Activated naive CD4-positive, alpha-beta T cell treated with anti-CD3 and anti-CD28 coated beads, Interleukin-2, amount 50 U/mL, for 72 hours (primary cell): ENCODE results near the gene ING2. TPM values are rescaled to one million over a fixed set of nuclear protein-coding genes. Genes with fewer than 3 reads are reported as not detected.

Experiments
- ATAC-seq, 2 donors: fragments of 150-1000 bp; cut with Tn5 transposase; 2 replicates each; pipeline ENCODE4 v1.10.0; 2021; ENCODE audit warnings: mild to moderate bottlenecking in 2 of 2, moderate library complexity in 2 of 2
- DNase-seq, 2 donors: peaks; one replicate each; pipeline ENCODE4 v3.0.0; 2021 to 2022; ENCODE audit warnings: low spot score in 2 of 2
- H3K27ac Mint-ChIP-seq, 2 donors: one replicate each; pipeline ENCODE4 v1.8.0; 2022; ENCODE audit warnings: mild to moderate bottlenecking in 2 of 2, mixed read lengths in 2 of 2
- H3K36me3 Mint-ChIP-seq, 2 donors: one replicate each; pipeline ENCODE4 v1.8.0; 2022; ENCODE audit warnings: mixed read lengths in 2 of 2
- H3K9me3 Mint-ChIP-seq, 2 donors: one replicate each; pipeline ENCODE4 v1.8.0; 2022; ENCODE audit warnings: mixed read lengths in 2 of 2
- total RNA-seq, 2 donors: library from RNA; stranded (reverse); gene quantifications; one replicate each; pipeline ENCODE4 v1.2.3, GENCODE V29; 2022

The ING2 gene
- total RNA-seq, 2 donors from 2014 or later: 18.8 to 21.3 TPM

DNA sequence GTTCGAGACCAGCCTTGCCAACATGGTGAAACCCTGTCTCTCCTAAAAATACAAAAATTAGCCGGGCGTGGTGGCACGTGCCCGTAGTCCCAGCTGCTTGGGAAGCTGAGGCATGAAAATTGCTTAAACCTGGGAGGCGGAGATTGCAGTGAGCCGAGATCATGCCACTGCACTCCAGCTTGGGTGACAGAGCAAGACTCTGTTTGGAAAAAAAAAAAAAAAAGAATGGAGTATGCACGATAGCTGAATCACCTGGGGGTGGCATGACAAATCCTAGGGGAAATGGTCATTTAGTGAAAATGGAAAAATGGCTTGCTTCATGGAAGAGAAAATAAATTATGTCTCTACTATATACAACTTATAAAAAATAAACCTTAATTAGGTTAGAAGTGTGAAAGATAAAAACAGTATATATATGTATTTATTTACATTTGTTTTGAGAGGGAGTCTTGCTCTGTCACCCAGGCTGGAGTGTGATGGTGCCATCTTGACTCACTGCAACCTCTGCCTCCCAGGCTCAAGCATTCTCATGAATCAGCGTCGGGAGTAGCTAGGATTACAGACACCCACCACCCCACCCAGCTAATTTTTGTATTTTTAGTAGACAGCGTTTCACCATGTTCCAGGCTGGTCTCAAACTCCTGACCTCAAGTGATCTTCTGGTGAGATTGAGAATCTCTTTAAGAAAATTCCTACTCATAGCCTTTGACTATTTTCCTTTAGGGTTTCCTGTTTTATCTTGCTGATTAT is 19.3 kb upstream of the ING2 start:
- no peak overlapping the region for H3K27ac Mint-ChIP-seq
- H3K36me3 Mint-ChIP-seq: peaks cover 0 to 5% of the 10 kb centered on the region in 2 donors
- ATAC-seq (no peak), DNase-seq (no peak)
- no peaks in the 10 kb centered on the region for H3K9me3 Mint-ChIP-seq

DNA sequence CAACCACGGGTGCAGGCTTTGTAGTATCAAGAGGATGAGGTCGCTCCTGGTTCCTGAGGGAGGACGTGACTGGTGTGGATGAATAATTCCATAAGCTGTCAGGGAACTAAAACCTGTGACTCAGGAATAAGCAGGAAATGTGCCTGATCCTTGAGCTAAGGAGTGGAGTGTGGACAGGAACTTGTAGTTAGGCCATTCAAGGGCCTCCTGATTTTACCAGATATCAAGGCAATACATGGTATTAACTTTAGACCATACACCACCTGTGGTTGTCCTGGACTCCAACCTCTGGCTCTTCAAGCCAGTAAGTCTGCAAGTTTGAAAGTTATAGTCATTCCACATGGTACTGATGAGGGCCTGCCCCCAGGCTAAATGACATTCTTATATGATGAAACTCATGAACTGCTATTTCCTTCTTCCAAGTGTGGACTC is 12.1 kb upstream of the ING2 start:
- Mint-ChIP-seq H3K9me3 (peaks cover 4 to 6% of the 10 kb centered on the region in 2 donors), H3K36me3 (peaks cover 7 to 22% of the 10 kb centered on the region in 2 donors), H3K27ac (no peak overlapping the region)
- ATAC-seq (no peak), DNase-seq (no peak)

DNA sequence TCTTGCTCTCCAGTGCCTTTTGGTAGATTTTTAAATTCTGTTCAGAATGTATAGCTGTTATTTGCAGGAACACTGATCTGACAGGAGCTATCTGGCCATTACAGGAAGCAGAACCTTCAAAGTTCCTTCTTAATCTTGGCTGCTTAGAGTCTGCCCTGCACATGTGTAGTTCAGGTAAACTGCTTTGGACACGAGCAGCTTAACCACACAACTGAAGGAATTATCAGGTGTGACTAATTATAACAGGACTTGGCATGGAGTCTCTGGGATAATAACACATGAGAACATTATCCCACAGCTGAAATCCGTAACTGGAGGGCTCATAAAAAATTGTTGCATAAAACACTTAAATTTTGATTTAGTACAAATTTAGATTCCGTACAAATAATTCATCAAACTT is 11.6 kb upstream of the ING2 start:
- peaks cover 7 to 22% of the 10 kb centered on the region in 2 donors for H3K36me3 Mint-ChIP-seq
- peaks cover 4 to 6% of the 10 kb centered on the region in 2 donors for H3K9me3 Mint-ChIP-seq
- H3K27ac Mint-ChIP-seq: no peak overlapping the region
- ATAC-seq: no peak
- no peak for DNase-seq

DNA sequence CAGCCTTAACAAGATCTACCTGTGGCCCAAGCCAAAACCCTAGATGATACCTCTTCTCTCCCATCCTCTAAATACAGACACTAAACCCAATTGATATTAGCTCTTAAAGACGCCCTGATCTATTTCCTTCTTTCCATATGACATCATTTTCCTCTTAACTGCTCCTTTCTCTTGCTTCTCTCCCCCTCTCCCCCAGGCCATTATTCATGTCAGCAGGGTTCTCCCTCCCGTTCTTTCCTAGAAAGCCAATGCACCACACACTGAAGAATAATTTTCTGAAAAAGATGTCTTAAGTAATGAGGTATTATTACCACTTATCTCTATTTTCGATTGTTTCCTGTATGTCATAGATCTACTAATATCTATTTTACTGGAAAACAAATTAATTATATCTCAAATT is 9.7 kb upstream of the ING2 start:
- DNase-seq: no peak
- peaks cover 4 to 6% of the 10 kb centered on the region in 2 donors for H3K9me3 Mint-ChIP-seq
- ATAC-seq: no peak
- no peak overlapping the region for H3K27ac Mint-ChIP-seq
- peaks cover 7 to 21% of the 10 kb centered on the region in 2 donors for H3K36me3 Mint-ChIP-seq

DNA sequence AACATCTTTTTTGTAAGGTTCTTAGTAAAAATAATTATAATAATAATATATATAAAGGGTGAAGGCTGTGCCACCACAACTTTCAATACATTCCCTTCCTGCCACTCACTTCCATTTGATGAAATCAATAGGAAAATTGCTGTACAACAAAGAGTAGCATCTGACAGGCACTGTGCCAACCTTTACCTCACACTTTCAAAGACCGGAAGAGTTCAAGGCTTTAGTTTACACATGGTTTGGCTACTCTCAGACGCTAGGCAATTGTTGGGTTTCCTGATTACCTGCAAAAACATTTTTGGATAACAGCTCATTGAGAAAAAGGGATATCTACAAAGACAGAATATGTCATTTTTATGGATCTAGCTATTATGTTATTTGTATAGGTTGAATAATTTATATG is 5.5 kb upstream of the ING2 start:
- Mint-ChIP-seq H3K27ac (no peak overlapping the region), H3K36me3 (peaks cover 5 to 7% of the 10 kb centered on the region in 2 donors)
- DNase-seq: no peak

DNA sequence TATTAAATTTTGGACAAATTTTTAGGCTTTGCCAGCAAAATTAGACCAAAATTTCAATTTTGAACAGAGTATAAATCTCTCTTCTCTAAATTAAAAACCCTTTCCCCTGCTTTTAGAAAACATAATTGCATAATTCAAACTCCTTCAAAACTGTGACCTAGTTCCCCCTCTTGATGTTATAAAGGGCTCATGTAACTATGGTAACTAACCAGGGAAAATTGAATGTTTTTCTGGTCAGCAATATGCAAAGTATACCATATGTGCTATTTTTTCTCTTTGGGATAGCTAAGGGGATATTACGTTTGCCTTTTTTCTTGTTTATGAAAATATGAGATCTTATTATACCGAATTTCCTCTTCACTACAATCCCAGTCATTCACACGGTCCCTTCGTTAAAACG is 5.1 kb upstream of the ING2 start:
- no peak overlapping the region for H3K27ac Mint-ChIP-seq
- no peaks in the 10 kb centered on the region for H3K9me3 Mint-ChIP-seq
- peaks cover 5 to 7% of the 10 kb centered on the region in 2 donors for H3K36me3 Mint-ChIP-seq
- DNase-seq (no peak), ATAC-seq (no peak)

More for the DNA sequence above, 5.5 kb upstream of the ING2 start:
- no peaks in the 10 kb centered on the region for H3K9me3 Mint-ChIP-seq
- no peak for ATAC-seq

DNA sequence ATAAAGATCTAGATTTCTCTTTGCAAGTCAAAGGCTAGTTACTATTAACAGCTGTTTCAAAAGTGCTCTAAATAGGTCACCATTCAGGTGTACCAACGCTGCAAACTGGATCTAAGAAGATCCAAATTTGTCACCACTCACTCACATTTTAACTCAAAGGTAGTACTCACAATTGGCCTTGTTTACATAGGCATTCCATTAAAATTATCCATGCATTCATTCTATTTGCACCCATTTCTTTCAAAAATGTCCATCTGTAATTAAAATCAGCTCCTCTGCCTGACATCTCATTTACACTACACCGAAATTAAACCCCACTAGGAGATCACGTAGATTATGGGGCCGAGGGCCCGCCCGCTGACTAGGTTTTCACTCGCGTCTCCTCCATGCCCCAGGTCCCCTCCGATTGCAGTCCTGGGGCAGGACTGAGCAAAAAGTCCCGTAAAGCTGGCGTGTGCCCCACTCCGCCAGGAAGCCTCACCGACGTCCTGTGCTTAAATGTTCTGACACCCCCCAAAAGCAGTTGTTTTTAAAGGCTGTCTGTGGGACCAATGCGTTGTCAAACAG is 1.3 kb upstream of the ING2 start:
- DNase-seq: no peak
- Mint-ChIP-seq H3K9me3 (no peaks in the 10 kb centered on the region), H3K27ac (peak overlapping the region; percentile 82 to 90), H3K36me3 (peaks cover 5 to 7% of the 10 kb centered on the region in 2 donors)
- peak; percentile 0 to 7 for ATAC-seq

DNA sequence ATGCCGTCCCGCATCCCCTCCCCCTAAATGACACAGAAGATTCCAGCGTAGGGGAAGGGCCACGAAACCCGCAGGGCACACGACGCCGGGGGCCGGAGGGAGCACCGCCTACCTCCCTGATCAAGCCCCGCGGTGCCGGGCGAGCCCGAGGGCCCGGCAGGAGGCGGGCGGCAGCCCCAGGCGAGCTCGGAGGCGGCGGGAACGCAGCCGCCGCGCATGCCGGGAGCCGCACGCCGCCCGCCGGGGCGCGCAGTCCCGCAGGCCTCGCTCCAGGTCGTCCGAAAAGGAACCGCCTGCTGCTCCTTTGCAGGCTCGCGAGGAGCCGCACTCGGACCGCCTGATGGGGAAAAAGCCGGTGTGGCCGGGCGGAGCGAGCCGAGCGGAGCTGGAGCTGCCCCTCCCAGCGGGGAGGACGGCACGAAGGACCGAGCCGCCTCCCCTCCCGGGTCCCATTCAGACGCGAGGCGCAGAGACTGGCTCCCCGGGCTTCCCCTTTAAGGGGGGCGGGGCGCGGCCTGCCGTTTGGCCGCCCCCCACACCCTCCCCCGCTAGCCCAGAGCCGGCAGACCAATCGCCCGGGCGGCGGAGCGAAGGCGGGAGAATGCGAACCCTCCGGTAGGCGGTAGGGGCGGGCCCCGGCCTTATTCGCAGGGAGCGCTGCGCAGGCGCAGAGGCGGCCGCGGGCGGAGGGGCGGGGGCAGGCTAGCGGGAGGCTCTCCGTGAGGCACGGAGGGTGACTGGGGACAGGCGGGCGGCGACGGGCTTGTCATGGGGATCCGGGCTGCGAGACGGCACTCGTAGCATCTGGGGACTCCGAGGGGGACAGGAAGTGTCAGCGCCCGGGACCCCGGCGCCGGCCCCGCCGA is 561 bp upstream of the ING2 start:
- ATAC-seq: peak; percentile 82 to 84
- DNase-seq: peak; percentile 99 to 100
- Mint-ChIP-seq H3K27ac (peak overlapping the region; percentile 82 to 90), H3K9me3 (no peaks in the 10 kb centered on the region), H3K36me3 (peaks cover 5 to 7% of the 10 kb centered on the region in 2 donors)

DNA sequence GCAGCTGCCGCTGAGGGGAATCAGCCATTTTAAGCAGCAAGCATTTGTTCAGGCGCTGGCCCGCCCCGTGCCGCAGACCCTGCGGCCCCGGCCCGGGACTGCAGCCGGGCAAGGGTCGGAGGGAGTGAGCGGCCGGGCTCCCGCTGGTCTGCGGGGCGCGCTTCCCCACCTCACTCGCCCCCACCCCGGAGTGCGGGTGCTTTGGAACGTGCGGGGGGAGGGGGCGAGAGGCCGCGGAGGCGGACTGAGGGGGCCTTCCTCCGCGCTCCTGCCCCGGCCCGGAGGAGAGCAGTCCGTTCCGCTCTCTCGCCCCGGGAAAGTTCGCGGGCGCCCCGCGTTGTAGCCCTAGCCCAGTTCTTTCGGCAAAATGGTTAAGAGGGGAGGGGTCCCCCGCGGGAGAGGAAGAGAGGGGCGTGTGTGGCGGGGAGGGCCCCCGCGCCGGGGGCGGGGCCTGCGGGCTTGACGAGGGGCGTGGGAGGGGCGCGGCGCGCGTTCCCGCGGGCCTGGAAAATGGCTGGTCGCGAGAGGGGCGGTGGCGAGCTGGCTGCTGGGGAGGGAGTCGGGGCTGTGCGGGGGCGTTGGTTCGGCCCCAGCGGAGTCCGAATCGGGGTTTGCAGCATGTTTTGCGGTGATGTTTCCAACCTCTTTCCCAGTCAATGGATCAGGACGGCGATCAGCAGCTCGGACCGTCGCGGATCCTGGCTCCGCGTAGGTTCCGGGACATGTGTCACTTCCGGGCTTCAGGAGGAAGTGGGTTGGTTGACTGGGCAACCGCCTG is 942 bp downstream of the ING2 start:
- DNase-seq: peak; percentile 85 to 89
- Mint-ChIP-seq H3K9me3 (no peaks in the 10 kb centered on the region), H3K36me3 (peaks cover 13 to 15% of the 10 kb centered on the region in 2 donors), H3K27ac (peak overlapping the region; percentile 90 to 95)
- peak; percentile 38 to 42 for ATAC-seq

DNA sequence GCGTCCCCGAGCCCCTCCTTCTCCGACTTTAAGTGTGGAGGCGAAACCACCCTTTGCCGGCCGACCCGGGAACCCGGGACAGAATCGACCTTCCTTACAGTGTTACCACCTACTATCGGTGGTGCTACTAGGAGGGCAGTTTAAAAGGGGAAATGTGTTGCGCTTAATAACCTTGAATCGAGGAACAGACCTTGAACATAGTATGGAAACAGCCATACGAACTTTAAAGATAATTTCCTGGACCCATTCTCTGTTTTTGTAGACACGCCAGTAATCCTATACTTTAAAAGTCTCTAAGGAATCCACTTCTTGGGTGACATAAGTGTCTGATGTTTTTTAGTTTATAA is 1.5 kb downstream of the ING2 start:
- Mint-ChIP-seq H3K36me3 (peaks cover 16 to 19% of the 10 kb centered on the region in 2 donors), H3K9me3 (no peaks in the 10 kb centered on the region), H3K27ac (peak overlapping the region; percentile 90 to 95)
- DNase-seq (no peak), ATAC-seq (no peak)

DNA sequence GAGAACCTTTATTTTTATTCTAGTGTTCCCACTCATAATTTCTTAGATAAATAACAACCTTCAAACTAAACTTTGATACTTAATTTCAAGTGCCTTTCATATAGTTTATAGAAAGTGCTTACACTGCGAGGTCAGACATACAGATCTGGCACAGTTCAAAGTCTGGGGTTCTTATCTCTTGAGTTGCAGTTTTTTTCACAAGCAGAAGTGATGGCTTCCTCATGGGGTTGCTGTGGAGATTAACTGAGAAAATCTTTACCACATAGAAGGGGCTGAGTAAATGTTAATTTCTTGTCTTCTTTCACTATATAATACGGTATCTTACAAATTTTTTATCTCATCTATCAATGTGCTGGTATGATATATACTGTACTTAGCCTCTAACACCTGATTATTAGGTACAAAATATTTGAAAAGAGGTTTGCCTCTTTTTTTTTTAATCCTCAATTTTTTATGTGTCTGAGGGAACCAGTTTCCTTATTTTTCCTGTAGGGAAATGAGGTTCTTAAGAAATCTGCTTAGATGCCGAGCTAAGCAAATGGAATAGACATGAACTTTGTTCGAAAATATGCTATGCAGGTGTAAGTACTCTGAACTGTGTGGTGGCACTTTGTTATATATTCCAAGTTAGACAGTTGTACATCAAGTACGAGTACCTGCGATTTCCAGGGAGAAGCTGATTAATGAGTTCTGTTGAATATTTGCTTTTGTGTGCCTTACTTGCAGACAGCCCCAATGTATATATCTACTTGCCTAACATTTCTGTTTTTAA is 3.3 kb downstream of the ING2 start:
- Mint-ChIP-seq H3K9me3 (no peaks in the 10 kb centered on the region), H3K27ac (no peak overlapping the region), H3K36me3 (peaks cover 22 to 32% of the 10 kb centered on the region in 2 donors)
- DNase-seq (no peak), ATAC-seq (no peak)

DNA sequence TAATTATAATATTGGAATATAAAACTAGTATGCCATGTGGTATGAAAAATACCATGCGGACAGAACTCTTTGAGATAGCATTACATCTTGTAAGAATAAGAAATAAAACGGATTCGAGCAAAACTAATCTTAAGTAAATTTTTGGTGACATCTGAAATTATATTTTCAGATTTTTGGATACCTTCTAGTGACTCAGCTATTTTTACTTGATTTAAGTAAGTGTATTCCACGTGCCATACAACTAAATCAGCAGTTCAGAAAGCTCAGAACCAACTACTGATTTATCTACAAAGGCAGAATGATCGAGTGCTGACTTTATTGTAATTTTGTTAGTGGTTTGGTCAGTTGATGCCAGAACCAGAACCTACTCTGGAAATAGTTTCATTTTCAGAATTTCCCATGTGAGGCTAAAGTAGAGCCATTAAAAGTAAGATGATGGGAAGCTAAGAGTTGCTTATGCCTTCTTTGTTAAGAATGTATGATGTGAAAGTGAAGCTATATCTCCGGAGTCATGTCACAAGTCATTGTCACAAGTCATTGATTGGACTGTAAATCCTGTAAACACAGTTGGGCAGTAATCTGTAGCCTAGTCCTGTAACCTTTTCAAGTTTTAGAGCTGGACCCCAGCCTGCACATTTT is 4.0 kb downstream of the ING2 start:
- Mint-ChIP-seq H3K27ac (no peak overlapping the region), H3K36me3 (peaks cover 16 to 27% of the 10 kb centered on the region in 2 donors), H3K9me3 (no peaks in the 10 kb centered on the region)
- ATAC-seq: no peak
- DNase-seq: no peak

DNA sequence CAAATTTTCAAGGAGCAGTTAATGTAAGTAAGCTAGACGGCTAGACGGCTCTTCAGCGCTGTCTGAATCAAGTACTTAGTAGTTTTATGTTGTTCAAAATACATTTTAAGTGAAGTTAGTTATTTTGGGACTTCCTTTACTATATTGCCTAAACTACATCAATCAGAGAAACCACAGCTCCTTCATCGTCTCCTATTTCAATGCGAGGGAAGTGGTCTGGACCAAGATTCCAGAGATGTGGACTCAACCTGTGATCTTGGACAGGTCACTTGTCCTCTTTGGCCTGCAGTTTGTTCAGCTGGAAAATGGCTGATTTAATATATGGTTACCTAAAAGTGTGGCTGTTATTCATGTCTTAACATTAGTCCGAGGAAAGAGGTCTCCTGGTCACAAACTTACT is 10.6 kb downstream of the ING2 start:
- Mint-ChIP-seq H3K9me3 (no peaks in the 10 kb centered on the region), H3K36me3 (peaks cover 11 to 23% of the 10 kb centered on the region in 2 donors), H3K27ac (no peak overlapping the region)
- no peak for DNase-seq
- ATAC-seq: no peak

DNA sequence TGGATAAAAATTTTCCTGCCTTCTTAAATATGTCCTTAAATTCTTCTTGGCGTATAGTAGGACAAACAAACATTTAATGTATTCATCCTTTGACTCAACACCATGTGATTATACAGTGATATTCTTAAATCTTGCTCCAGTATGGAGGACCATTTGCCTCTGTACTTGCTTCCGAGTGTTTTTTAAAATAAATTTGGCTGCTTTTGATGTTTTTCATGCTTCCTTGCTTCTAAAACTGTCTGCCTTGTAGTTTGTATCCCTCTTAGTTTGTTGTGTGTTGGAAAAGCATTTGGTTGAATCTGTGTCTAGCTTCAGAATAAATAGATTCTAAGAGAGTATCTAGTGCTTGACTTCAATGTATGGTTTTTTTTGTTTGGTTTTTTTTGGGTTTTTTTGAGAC is 12.3 kb downstream of the ING2 start:
- no peak for ATAC-seq
- no peak overlapping the region for H3K27ac Mint-ChIP-seq
- DNase-seq: no peak
- no peaks in the 10 kb centered on the region for H3K9me3 Mint-ChIP-seq
- H3K36me3 Mint-ChIP-seq: peaks cover 2 to 5% of the 10 kb centered on the region in 2 donors

DNA sequence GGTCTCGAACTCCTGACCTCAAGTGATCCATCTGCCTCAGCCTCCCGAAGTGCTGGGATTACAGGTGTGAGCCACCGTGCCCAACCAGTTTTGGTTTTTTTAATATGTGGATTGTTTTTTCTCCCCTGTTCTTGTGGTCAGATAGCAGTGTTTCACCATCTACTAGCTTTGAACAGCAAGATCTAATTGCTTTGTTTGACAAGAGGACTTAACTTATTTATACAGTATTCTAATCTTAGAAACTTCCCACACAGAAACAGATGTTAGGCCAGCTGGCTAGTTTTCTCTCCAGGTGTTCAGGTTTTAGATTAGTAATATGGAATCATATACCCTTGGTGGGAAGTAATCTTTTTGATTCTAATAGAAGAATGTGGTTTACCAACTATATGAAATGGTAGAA is 12.9 kb downstream of the ING2 start:
- DNase-seq (no peak), ATAC-seq (no peak)

More for the DNA sequence above, 12.9 kb downstream of the ING2 start:
- Mint-ChIP-seq H3K36me3 (no peaks in the 10 kb centered on the region), H3K27ac (no peak overlapping the region), H3K9me3 (no peaks in the 10 kb centered on the region)
